ENCODE measurements around the gene ILF3.

ILF3 gene

DNA sequence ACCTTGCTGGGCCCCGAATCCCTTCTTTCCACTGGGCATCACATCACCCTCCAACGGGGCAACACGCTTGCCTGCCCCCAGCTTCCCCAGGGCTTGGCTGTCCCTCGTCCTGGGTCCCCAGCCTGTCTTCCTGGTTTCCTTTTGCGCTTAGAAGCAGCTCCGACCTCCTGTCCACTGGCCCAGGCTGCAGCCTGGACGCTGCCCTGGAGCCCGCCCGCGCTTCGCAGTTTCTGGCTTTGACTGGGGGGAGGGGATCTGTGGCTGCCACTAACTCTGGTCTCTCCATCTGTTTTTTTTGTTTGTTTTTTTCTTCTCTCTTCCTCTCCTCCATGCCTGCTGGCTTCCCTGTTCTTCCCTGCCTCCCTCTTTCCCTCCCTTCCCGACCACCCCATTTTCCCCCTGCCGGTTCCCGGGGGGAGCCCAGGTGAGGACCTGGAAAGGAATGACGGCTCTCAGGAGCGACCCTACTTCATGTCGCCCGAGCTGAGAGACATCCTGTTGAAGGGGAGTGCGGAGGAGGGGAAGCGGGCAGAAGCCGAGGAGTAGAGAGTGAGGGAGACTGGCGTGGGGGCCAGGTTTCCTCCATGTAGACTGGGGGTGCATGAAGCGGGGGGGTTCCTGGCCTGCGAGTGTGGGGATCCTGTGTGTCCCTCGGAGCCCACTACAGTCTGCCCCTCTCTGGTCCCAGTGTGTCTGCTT is 11.5 kb upstream of the ILF3 start:
- no peak for DNase-seq (ENCODE audit: low read depth)
- TF ChIP-seq, protein P1, sequence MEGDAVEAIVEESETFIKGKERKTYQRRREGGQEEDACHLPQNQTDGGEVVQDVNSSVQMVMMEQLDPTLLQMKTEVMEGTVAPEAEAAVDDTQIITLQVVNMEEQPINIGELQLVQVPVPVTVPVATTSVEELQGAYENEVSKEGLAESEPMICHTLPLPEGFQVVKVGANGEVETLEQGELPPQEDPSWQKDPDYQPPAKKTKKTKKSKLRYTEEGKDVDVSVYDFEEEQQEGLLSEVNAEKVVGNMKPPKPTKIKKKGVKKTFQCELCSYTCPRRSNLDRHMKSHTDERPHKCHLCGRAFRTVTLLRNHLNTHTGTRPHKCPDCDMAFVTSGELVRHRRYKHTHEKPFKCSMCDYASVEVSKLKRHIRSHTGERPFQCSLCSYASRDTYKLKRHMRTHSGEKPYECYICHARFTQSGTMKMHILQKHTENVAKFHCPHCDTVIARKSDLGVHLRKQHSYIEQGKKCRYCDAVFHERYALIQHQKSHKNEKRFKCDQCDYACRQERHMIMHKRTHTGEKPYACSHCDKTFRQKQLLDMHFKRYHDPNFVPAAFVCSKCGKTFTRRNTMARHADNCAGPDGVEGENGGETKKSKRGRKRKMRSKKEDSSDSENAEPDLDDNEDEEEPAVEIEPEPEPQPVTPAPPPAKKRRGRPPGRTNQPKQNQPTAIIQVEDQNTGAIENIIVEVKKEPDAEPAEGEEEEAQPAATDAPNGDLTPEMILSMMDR (conservative IDR thresholded peaks at IDR 0.05; ENCODE audit: low read length): no peak
- H3K4me3 ChIP-seq (ENCODE audit: low read length): no peak overlapping the region

DNA sequence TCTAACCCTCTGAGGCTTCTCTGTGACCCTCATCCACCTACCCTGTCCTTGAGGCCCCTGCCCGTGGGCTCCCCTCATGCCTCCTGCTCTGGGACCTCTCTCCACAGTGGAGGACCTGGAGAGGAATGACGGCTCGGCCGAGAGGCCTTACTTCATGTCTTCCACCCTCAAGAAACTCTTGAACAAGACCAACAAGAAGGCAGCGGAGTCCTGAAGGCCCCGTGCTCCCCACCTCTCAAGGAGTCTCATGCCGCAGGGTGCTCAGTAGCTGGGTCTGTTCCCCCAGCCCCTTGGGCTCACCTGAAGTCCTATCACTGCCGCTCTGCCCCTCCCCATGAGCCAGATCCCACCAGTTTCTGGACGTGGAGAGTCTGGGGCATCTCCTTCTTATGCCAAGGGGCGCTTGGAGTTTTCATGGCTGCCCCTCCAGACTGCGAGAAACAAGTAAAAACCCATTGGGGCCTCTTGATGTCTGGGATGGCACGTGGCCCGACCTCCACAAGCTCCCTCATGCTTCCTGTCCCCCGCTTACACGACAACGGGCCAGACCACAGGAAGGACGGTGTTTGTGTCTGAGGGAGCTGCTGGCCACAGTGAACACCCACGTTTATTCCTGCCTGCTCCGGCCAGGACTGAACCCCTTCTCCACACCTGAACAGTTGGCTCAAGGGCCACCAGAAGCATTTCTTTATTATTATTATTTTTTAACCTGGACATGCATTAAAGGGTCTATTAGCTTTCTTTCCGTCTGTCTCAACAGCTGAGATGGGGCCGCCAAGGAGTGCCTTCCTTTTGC is 10.8 kb upstream of the ILF3 start:
- no peak overlapping the region for H3K4me3 ChIP-seq (ENCODE audit: low read length)

DNA sequence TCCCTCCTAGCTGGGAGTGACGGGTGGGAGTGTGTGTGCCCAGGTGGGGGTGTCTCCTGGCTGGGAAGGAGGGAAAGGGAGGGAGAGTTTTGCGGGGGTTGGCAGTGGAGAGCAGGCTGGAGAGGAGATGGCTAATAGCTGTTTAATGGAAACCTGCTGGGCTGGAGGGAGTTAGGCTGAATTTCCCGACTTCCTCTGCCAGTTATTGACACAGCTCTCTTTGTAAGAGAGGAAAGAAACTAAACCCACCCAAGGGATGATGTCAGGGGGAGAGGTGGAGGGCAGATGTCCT is 10.2 kb upstream of the ILF3 start:
- H3K4me3 ChIP-seq (ENCODE audit: low read length): no peak overlapping the region
- TF ChIP-seq, protein P1 (conservative IDR thresholded peaks at IDR 0.05; ENCODE audit: low read length): no peak
- DNase-seq (ENCODE audit: low read depth): peak; percentile 35

More for the DNA sequence above, 10.8 kb upstream of the ILF3 start:
- TF ChIP-seq, protein P1 (conservative IDR thresholded peaks at IDR 0.05; ENCODE audit: low read length): no peak
- DNase-seq (ENCODE audit: low read depth): no peak

DNA sequence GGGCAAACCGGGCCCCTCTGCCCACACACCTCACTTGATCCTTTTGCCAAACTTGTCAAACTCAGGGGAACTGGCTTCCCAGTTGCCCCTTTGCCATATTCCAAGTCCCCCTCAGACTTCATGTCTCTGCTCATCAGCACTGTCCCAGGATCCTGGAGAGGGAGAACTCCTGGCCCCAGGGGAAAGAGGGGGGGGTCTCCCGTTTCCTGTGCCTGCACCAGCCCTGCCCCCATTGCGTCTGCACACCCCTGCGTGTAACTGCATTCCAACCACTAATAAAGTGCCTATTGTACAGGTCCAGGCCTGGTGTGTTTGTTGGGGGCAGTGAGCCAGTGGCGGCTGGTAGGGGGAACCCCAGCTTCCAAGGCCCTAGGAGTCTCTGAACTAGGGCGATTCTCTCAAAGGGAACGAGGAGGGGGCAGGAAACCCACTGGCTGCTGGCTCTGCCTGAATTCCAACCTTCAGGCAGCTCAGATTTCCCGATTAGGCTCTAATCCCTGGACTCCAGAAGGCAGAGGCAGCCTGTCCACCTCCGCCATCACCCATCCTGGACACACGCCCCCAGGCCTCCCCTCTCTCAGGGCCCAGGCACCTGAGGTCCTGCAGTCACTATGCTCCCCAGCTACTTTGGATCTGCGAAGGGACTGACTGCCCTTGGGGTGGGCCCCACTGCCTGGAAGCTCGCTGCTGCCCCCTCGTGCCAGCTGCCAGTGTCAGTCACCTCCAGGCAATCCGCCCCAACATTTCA is 9.7 kb upstream of the ILF3 start:
- no peak overlapping the region for H3K4me3 ChIP-seq (ENCODE audit: low read length)
- DNase-seq (ENCODE audit: low read depth): peak; percentile 68
- TF ChIP-seq, protein P1 (conservative IDR thresholded peaks at IDR 0.05; ENCODE audit: low read length): peak; percentile 86

DNA sequence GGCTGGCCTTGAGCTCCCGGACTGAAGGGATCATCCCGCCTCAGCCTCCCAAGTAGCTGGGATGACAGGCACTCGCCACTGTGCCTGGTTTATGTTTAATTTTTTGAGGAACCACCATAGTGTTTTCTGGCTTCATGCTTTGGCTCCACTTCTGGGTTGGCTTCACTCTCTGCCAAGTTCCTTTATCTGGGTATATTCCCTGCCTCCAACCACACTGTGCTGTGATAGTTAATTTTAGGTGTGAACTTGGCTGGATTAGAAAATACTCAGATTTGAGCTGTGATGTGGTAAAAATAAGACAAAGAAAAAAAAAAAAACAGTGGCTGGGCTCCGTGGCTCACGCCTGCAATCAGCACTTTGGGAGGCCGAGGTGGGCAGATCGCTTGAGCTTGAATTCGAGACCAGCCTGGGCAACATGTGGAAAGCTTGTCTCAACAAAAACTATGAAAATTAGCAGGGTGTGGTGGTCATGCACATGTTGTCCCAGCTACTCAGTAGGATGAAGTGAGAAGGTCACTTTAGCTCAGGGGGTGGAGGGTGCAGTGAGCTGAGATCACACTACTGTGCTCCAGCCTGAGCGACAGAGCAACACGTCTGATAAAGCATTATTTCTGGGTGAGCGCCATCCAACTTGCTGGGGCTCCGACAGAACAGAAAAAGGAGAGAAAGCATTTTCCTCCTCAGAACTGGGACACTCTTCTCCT is 7.5 kb upstream of the ILF3 start:
- TF ChIP-seq, protein P1 (conservative IDR thresholded peaks at IDR 0.05; ENCODE audit: low read length): no peak
- H3K4me3 ChIP-seq (ENCODE audit: low read length): no peak overlapping the region
- DNase-seq (ENCODE audit: low read depth): no peak

DNA sequence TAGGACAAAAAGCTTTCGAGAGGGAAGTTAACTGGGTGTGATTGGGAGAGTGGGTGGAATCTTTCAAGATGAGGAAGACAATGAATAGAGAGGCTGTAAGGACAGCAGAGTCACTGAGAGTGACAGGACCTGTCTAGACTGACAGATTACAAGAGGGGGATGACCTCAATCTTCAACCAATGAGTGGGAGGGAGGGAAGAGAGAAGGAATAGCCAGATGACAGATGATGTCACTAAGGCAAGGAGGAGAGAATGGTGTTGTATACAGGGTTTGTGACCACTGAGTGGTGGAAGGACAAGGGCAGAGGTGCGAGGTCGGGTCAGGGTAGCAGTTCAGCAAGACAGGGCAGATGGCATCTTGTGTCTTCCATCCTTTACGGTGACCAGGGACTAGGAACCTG is 5.8 kb upstream of the ILF3 start:
- TF ChIP-seq, protein P1 (conservative IDR thresholded peaks at IDR 0.05; ENCODE audit: low read length): no peak
- no peak overlapping the region for H3K4me3 ChIP-seq (ENCODE audit: low read length)
- no peak for DNase-seq (ENCODE audit: low read depth)
